GM21423 (cell line): ENCODE data around the gene NOTCH2.
"Not testable (repeated sequence)": the region's sequence is repeated elsewhere in the genome, so short reads cannot be mapped to it uniquely, and the experiment has no call there.

Experiments
- ATAC-seq: cut with Tn5 transposase; IDR thresholded peaks from one replicate; pipeline ENCODE4 v1.9.1; 2021; ENCODE audit warnings: mild to moderate bottlenecking, moderate library complexity; ENCODE audit not compliant: unreplicated experiment

NOTCH2 gene

GRCh38 chr1:119975582-119976254, 93.7 kb downstream of the NOTCH2 start:
- not testable (repeated sequence) for ATAC-seq

- no peak for ATAC-seq
Measured at GRCh38 chr1:119975006-119975405, 94.5 kb downstream of the NOTCH2 start.

GRCh38 chr1:119974013-119974412, 95.4 kb downstream of the NOTCH2 start:
- no peak for ATAC-seq

GRCh38 chr1:119971710-119972570, 97.5 kb downstream of the NOTCH2 start:
- ATAC-seq, result no peak

GRCh38 chr1:119968601-119969000, 100.9 kb downstream of the NOTCH2 start:
- no peak for ATAC-seq

GRCh38 chr1:119968068-119968492, 101.4 kb downstream of the NOTCH2 start:
- ATAC-seq, result peak; percentile 88

- ATAC-seq, result no peak
Measured at GRCh38 chr1:119966681-119967080, 102.8 kb downstream of the NOTCH2 start.

- no peak for ATAC-seq
Measured at GRCh38 chr1:119966020-119966419, 103.4 kb downstream of the NOTCH2 start.

GRCh38 chr1:119964673-119965363, 104.6 kb downstream of the NOTCH2 start:
- no peak for ATAC-seq

GRCh38 chr1:119962296-119962968, 107.0 kb downstream of the NOTCH2 start:
- no peak for ATAC-seq

GRCh38 chr1:119960501-119960900, 109.0 kb downstream of the NOTCH2 start:
- ATAC-seq, result no peak

- ATAC-seq, result no peak
Measured at GRCh38 chr1:119959268-119960220, 109.9 kb downstream of the NOTCH2 start.

GRCh38 chr1:119958223-119958622, 111.2 kb downstream of the NOTCH2 start:
- no peak for ATAC-seq

- no peak for ATAC-seq
Measured at GRCh38 chr1:119956306-119956705, 113.2 kb downstream of the NOTCH2 start.

GRCh38 chr1:119954476-119955422, 114.7 kb downstream of the NOTCH2 start:
- ATAC-seq, result no peak

- ATAC-seq, result no peak
Measured at GRCh38 chr1:119953266-119953998, 116.0 kb downstream of the NOTCH2 start.

GRCh38 chr1:119952496-119952895, 117.0 kb downstream of the NOTCH2 start:
- ATAC-seq, result no peak
